Effector memory CD4-positive, alpha-beta T cell (primary cell): ENCODE data around the gene KATNA1.

Experiments used
- DNase-seq, 3 donors: peaks; one replicate each; pipeline ENCODE4 v3.0.0-alpha.2; 2020
- H3K27ac ChIP-seq: 2 replicates; pipeline ENCODE4 v1.7.0; 2013; ENCODE audit warnings: mild to moderate bottlenecking, low read length, moderate library complexity; ENCODE audit not compliant: insufficient read depth, poor library complexity, severe bottlenecking
- H3K27me3 ChIP-seq: replicated peaks from 2 replicates; pipeline ENCODE4 v1.7.0; 2013; ENCODE audit warnings: mild to moderate bottlenecking, low read length; ENCODE audit not compliant: insufficient read depth, control insufficient read depth, poor library complexity, severe bottlenecking
- H3K36me3 ChIP-seq: 2 replicates; pipeline ENCODE4 v1.7.0; 2013; ENCODE audit warnings: mild to moderate bottlenecking, low read length, moderate library complexity; ENCODE audit not compliant: control insufficient read depth, insufficient read depth
- H3K4me1 ChIP-seq: 2 replicates; pipeline ENCODE4 v1.7.0; 2013; ENCODE audit warnings: low read length, mild to moderate bottlenecking; ENCODE audit not compliant: control insufficient read depth, insufficient read depth, poor library complexity, severe bottlenecking
- H3K4me3 ChIP-seq: 2 replicates; pipeline ENCODE4 v1.7.0; 2013; ENCODE audit warnings: low read length, low read depth, mild to moderate bottlenecking; ENCODE audit not compliant: insufficient read depth, poor library complexity, severe bottlenecking
- H3K9me3 ChIP-seq: 2 replicates; pipeline ENCODE4 v1.7.0; 2013; ENCODE audit warnings: mild to moderate bottlenecking, low read length, moderate library complexity; ENCODE audit not compliant: control insufficient read depth

Gene KATNA1

DNA sequence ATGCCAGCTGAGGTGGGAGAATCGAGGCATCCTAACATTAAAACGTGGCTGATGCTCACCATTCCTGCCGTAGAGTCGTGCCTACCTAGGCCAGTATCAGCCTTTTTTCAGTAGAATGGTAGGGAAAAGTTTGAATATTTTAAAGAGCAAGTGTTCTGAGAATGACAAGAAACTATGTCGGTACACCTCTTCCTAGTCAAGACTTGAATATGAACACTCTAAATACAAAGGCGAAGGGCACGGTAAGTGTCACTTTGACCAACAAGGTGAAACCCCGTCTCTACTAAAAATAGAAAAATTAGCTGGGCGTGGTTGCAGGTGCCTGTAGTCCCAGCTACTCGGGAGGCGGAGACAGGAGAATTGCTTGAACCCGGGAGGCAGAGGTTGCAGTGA lies 81.3 kb downstream of the KATNA1 start:
- no peak for DNase-seq
- Histone ChIP-seq H3K27ac (peak overlapping the region; percentile 93), H3K27me3 (no peaks in the 10 kb centered on the region)

DNA sequence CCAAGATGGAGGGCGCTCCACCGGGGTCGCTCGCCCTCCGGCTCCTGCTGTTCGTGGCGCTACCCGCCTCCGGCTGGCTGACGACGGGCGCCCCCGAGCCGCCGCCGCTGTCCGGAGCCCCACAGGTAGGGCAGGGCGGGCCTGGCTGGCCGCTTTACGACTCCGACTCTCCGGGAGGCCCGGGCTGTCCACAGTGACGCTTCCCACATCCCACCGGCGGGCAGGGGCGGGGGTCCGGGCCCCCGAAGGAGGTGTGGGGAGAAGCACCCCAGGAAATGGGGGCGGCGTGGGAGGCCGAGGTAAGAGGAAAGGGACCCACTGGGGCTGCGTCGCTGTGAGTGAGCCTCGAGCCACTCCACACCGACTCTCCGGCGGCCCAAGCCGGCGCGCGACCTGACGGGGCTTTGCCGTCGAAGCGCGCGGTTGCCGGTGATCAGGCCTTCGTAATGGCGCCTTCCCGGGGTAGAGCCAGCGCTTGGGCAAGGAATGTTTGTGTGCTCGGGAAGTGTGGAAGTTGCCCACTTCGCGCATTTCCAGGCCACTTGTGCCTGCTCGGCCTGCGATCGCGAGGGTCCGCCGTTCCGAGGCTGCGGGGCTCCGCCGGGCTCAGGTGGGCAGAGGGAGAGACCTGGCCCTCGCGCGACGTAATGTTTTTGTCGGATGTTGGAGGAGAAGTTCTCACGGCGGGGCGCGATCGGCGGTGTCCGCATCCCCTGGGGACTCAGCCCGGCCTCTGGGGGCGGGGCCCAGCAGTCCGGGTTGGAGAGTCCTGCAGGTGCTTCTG lies 81.9 kb downstream of the KATNA1 start:
- Histone ChIP-seq H3K27ac (peak overlapping the region; percentile 93), H3K27me3 (no peaks in the 10 kb centered on the region), H3K4me1 (peaks cover 3% of the 10 kb centered on the region), H3K4me3 (peak overlapping the region; percentile 98), H3K9me3 (no peaks in the 10 kb centered on the region), H3K36me3 (no peaks in the 10 kb centered on the region)
- peak; percentile 15 to 31 (median 21) for DNase-seq

More for the DNA sequence above, 81.3 kb downstream of the KATNA1 start:
- no peaks in the 10 kb centered on the region for H3K36me3 ChIP-seq
- H3K9me3 ChIP-seq: no peaks in the 10 kb centered on the region
- peak overlapping the region; percentile 98 for H3K4me3 ChIP-seq
- peaks cover 3% of the 10 kb centered on the region for H3K4me1 ChIP-seq

DNA sequence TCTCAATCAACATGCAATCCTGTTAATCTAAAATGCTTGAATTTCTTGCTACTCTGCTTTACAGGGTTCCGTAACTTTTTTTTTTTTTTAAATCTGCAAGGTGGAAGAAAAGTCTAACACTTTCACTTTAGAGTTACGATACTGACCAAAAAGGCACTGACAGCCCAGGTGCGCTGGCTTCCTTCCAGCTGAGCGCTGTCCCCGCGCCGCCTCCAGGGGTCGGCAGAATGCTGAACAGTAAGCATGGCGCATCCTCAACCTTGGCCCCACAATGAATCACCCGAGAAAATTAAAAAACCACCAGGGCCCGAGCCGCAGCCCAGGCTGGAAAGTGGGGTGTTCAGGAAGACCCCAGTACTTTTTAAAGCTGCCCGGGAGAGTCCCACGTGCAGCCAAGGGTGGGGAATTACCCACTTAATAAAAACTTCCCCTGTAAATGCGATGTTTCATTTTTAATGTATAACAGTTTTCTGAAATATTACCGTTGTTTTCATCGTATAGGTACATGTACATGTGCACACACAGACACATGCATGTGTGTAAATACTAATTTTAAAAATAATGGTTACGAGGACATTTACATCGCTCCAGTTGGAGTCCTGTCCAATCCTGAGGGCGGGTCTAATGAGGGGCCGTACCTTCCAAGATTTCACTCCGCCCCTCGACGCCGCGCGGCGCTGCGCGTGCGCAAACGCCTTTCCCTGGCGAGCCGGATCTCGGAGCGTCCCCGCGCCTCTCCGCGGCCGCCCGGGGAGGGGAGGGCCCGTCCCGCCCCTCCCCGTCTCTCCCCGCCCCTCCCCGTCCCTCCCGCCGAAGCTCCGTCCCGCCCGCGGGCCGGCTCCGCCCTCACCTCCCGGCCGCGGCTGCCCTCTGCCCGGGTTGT lies 82.7 kb downstream of the KATNA1 start, which contains the start of gene GINM1:
Gene GINM1 (plus strand): TSS at position 849 of the 883 bp plus-strand sequence. CDS start 40 bp downstream, outside the sequence.
- Histone ChIP-seq H3K36me3 (no peaks in the 10 kb centered on the region), H3K27me3 (no peaks in the 10 kb centered on the region)
- DNase-seq: peak; percentile 91 to 93 (median 93)

DNA sequence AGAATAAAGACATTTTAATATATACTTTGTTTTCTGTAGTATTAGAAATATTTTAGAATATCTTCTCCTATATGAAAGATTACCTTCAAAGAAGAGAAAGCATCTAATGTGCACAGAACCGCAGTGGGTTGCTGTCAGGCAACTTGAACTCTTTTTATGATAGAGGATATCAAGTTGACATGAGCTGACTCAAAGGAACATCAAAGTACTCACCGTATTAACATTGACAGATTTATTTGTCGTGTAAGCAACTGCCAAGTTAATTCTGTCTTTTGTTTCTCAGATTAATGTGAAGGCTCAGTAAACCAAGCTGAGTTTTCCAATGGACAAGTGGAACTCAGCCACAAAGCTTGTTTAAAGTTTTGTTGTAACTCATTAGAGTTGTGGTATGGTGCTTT lies 84.6 kb downstream of the KATNA1 start:
- no peak overlapping the region for H3K27ac ChIP-seq
- DNase-seq: no peak

More for the DNA sequence above, 82.7 kb downstream of the KATNA1 start, which contains the start of gene GINM1:
- Histone ChIP-seq H3K27ac (peak within 1 kb of the TSS; percentile 93), H3K9me3 (no peaks in the 10 kb centered on the region), H3K4me1 (peaks cover 3% of the 10 kb centered on the region), H3K4me3 (peak within 1 kb of the TSS; percentile 98)

DNA sequence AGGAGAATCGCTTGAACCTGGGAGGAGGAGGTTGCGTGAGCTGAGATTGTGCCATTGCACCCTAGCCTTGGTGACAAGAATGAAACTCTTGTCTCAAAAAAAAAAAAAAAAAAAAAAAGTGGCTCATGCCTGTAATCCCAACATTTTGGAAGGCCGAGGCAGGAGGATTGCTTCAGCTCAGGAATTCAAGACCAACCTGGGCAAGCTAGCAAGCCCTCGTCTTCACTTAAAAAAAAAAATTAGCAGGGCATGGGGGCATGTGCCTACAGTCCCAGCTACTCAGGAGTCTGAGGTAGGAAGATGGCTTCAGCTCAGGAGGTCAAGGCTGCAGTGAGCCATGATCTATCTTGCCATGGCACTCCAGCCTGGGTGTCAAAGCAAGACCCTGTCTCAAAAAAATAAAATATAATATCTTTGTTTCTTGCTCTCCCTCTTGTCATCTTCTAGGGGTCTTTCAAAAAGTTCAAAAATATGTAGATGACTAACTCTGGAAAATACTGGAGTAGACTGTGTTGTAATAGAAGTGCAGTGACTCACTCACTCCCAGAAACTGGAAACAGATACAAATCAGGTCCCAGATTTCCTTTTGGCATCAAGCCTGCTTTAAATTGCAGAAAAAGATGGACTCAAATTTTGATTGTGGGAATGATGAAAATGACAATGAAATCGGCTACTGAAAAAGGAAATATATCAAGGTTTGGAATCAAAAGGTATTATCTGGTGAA lies 85.1 kb downstream of the KATNA1 start:
- Histone ChIP-seq H3K27me3 (no peaks in the 10 kb centered on the region), H3K9me3 (no peaks in the 10 kb centered on the region), H3K4me3 (no peak overlapping the region), H3K4me1 (peaks cover 3% of the 10 kb centered on the region), H3K27ac (no peak overlapping the region), H3K36me3 (no peaks in the 10 kb centered on the region)
- DNase-seq: no peak

More for the DNA sequence above, 84.6 kb downstream of the KATNA1 start:
- Histone ChIP-seq H3K36me3 (no peaks in the 10 kb centered on the region), H3K9me3 (no peaks in the 10 kb centered on the region), H3K4me3 (no peak overlapping the region), H3K4me1 (peaks cover 3% of the 10 kb centered on the region), H3K27me3 (no peaks in the 10 kb centered on the region)

DNA sequence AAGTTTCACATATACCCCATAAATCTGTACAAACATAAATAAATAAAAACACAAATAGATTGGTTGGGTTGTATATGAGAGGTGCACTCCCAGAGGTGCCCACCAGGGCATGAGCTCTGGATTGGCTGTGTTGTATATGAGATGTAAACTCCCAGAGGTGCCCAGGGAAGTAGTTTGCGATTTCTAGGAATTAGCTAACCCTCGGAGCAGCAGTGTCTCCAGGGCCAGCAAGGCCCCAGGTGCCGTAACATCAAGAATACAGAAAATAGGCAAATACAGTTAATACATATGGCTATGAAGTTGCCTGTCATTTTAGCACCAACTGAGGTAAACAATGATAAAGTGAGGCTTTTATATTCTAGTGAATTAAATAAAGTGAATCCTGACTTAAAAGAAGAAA lies 87.8 kb downstream of the KATNA1 start:
- H3K4me3 ChIP-seq: no peak overlapping the region
- H3K4me1 ChIP-seq: peaks cover 3% of the 10 kb centered on the region
- H3K27me3 ChIP-seq: no peaks in the 10 kb centered on the region
- DNase-seq: no peak
- no peaks in the 10 kb centered on the region for H3K36me3 ChIP-seq
- H3K27ac ChIP-seq: no peak overlapping the region
- H3K9me3 ChIP-seq: no peaks in the 10 kb centered on the region

DNA sequence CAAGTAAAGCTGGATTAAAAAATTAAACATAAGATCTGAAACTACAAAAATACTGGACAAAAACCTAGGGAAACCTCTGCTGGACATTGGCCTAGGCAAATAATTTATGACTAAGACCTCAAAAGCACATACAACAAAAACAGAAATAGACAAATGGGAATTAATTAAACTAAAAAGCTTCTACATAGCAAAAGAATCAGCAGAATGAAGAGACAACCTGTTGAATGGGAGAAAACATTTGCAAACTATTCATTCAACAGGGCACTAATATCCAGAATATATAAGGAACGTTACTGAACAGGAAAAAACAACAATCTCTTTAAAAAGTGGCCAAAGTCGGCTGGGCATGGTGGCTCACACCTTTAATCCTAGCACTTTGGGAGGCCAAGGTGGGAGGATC lies 89.1 kb downstream of the KATNA1 start:
- H3K4me3 ChIP-seq: no peak overlapping the region
- H3K27me3 ChIP-seq: no peaks in the 10 kb centered on the region
- H3K4me1 ChIP-seq: no peaks in the 10 kb centered on the region
- DNase-seq: no peak
- no peaks in the 10 kb centered on the region for H3K36me3 ChIP-seq
- no peaks in the 10 kb centered on the region for H3K9me3 ChIP-seq
- no peak overlapping the region for H3K27ac ChIP-seq

DNA sequence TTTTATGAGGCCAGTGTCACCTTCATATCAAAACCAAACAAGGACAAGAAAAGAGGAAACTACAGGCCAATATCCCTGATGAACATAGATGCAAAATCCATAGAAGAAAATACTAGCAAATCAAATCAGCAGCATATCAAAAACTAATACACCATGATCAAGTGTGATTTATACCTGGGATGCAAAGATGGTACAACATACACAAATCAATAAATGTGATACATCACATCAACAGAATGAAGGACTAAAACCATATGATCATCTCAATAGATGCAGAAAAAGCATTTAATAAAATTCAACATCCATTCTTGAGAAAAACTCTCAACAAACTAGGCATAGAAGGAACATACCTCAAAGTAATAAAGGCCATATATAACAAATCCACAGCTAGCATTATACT lies 90.5 kb downstream of the KATNA1 start:
- no peaks in the 10 kb centered on the region for H3K27me3 ChIP-seq
- H3K27ac ChIP-seq: no peak overlapping the region
- no peak overlapping the region for H3K4me3 ChIP-seq
- H3K36me3 ChIP-seq: no peaks in the 10 kb centered on the region
- DNase-seq: no peak
- no peaks in the 10 kb centered on the region for H3K4me1 ChIP-seq
- no peaks in the 10 kb centered on the region for H3K9me3 ChIP-seq

DNA sequence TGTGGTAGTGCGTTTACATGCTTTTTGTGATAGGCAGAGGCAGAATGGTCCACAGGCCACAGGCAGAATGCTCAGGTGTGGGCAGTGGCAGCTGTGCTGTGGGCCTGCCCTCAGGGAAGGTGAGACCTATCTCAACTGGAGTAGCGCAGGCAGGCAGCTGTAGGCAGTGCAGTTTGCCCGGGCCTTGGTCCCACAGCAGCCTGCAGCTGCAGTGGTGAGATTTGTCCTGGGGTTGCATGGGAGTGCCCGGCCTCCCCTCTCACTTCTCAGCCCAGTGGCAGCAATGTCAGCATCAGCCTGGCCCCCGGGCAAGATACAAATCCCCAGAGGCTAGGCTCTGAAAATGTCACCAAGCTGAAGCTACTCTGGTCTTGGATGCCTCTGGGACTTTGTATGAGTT lies 96.6 kb downstream of the KATNA1 start:
- Histone ChIP-seq H3K27ac (no peak overlapping the region), H3K27me3 (no peaks in the 10 kb centered on the region), H3K36me3 (no peaks in the 10 kb centered on the region), H3K4me1 (no peaks in the 10 kb centered on the region), H3K4me3 (no peak overlapping the region), H3K9me3 (no peaks in the 10 kb centered on the region)
- no peak for DNase-seq
